ENCODE results near the gene VPS26B. TPM values are rescaled to one million over a fixed set of nuclear protein-coding genes. Genes with fewer than 3 reads are reported as not detected.
"Not testable (repeated sequence)": the region's sequence is repeated elsewhere in the genome, so short reads cannot be mapped to it uniquely, and the experiment has no call there.

Gene VPS26B
- total RNA-seq, 2 experiments from 2014 or later, result 33.5 to 35.5 TPM

DNA sequence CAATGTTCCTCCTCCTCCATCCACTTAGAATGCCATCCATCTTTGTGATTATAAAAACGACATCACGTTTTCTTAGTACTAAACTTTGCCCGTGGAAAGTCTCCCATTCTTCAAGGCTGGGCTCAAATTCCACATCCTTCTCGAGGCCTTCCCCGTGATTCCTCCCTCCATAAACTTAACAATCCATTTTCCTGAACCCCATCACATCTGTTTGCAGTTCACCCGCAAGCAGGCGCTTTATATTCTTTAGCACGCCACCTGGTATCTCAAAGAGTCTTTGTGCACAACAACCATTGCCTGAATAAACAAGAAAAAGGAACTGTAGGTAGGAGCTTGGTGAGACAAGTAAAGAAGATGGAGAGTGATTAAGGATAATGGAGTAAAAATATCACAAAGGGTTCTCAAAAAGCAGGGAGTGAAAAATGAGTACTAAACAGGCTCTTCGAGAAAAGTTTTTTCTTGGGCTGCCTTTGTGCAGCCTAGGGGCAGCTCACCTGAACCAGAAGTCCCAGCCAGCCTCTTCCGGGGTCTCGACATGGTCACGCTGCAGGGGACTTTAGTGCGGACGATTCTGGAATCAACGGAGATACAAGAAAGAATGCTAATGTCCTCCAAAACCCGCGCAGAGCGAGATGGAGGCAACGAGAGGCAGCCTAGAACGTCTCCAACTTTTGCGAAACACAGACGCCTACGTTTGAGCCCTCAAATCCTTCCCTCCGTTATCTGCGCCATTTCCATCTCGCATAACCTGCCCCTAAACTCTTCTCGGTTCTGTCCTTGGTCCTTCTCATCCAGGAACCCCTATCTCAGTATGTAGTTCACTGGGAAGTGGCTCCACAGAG lies 28.1 kb downstream of the VPS26B start:
- CTCF ChIA-PET, result interaction anchor here (1.0 to 2.4 kb wide), 2 partner anchors 9 to 17 kb away, joined by 4 to 8 read pairs; no protein-coding TSS in a partner anchor
- POLR2A ChIA-PET, result interaction anchor here (1.5 to 3.1 kb wide), 2 partner anchors 23 to 28 kb away, joined by 5 to 19 read pairs; partner anchors contain the start of genes GLB1L3 and VPS26B

DNA sequence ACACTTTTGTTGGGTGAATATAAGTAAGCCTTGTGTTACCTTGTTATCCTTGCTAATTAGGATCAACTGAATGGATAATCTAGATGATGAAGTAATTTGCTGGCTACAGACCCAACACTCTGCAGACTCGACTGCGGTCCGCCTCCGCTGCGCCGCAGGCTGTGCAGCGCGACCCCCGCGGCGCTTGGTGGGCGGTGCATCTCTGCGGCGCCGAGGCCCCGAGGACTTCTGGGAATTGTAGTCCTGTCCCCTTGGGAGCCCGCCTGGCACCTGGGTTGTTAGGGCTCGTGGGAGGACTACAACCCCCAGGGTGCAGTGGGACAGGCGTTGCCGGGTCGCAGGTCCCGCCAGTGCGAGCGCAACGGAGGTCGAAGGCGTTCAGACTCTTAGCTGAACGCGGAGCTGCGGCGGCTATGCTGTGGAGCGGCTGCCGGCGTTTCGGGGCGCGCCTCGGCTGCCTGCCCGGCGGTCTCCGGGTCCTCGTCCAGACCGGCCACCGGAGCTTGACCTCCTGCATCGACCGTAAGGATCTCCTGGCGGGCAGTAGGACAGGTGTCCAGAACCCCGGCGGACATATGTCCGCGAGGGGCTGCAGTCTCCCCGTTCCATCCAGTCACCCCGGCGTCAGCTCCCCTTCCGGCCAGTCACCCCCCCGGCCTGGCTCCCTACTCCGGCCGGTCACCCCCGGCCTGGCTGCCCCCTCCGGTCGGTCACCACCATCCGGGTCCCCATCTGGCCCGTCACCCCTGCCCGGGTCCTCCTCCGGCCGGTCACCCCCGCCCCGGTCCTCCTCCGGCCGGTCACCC lies 28.9 kb downstream of the VPS26B start, which contains the start of the genes ACAD8 and THYN1:
Gene ACAD8, plus strand, starts transcription at position 381 of the 806 bp plus-strand sequence. Its CDS starts 33 bp downstream, at position 414.
Gene THYN1, minus strand, starts transcription at position 165 of the 806 bp plus-strand sequence. CDS start 470 bp downstream, outside the sequence.
- POLR2A ChIA-PET, result interaction anchor here (0.9 to 3.1 kb wide), 3 partner anchors 9 to 29 kb away, joined by 3 to 19 read pairs (median 13); partner anchors contain the start of genes GLB1L3 and VPS26B
- CTCF ChIA-PET, result interaction anchor here (1.0 to 1.2 kb wide), 2 partner anchors 12 to 16 kb away, joined by 3 to 4 read pairs; no protein-coding TSS in a partner anchor

DNA sequence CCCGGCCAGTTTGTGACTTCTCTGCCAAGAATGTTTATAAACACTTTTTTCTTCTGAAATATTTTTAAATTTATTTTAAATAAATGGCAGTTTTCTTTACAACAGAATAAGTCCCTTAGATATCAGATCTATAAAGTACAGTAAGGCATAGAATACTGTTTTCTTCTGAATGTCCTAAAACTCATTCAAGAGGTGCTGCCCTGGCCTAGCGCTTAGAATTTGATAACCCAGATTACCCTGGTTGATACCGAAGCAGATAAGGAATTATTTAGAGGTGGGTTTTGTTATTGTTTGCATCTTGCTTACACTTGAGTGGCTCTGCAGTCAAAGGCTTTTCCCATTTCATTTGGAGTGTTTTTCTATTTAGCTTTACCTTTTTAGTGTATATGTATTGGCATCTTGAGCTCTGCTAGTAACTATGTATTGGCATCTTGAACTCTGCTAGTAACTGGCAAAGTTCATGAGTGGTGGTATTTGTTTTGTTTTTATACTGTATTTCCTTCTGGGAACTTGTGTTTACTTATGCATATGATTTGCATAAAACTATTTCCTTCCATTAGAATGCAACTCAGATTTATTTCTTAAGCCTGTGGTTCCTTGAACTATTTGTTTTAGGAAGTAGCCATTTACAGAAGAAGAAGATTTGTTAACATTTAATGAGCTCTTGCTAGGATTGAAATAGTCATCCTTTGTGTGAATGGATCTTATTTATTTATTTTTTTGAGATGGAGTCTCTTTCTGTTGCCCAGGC lies 30.1 kb downstream of the VPS26B start:
- CTCF ChIA-PET, result interaction anchor here (0.6 to 1.2 kb wide), 2 partner anchors 11 to 914 kb away, joined by 3 read pairs; no protein-coding TSS in a partner anchor
- POLR2A ChIA-PET, result interaction anchor here (0.7 to 1.5 kb wide), 2 partner anchors 21 to 72 kb away, joined by 4 to 13 read pairs; partner anchors contain the start of gene GLB1L3

DNA sequence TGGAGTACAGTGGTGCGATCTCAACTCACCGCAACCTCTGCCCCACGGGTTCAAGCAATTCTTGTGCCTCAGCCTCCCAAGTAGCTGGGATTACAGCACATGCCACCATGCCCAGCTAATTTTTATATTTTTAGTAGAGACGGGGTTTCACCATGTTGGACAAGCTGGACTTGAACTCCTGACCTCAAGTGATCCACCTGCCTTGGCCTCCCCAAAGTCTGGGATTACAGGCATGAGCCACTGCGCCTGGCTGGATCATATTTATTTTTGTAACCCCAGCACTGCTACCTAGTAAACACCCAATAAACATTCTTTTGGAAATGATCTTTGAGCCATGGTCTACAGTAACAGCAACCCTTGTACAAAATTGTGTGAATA lies 30.7 kb downstream of the VPS26B start:
- CTCF ChIA-PET, result interaction anchor here (0.6 kb wide), 1 partner anchor 915 kb away, joined by 3 read pairs; no protein-coding TSS in a partner anchor
- POLR2A ChIA-PET, result not testable (repeated sequence)

DNA sequence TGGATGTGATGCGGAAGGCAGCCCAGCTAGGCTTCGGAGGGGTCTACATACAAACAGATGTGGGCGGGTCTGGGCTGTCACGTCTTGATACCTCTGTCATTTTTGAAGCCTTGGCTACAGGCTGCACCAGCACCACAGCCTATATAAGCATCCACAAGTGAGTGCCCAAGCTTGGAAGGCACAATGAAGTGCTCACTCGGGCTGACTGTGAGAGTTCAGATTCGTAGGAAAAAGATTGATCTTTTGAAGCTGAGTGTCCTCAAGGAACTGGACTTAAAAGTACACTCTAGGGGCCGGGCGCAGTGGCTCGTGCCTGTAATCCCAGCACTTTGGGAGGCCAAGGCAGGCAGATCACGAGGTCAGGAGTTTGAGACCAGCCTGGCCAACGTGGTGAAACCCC lies 32.6 kb downstream of the VPS26B start:
- ChIA-PET CTCF (no interaction called here), POLR2A (no interaction called here)

DNA sequence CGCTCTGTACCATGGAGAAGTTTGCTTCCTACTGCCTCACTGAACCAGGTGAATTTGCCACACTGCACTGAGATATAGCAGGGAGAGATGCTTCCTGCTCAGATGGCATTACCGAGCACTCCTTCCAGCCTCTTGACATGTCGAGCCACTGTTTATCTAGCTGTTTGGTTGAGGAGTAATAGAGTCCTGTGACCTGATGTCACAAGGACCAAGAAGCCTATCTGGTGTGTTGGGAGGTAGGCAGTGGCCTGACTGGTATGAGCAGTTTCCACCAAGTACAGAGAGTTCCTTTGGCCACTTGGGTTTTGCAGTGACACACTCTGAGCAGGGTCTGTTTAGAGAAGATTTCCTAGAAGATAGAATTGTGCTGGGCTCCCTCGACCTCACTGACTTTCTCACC lies 34.1 kb downstream of the VPS26B start:
- POLR2A ChIA-PET, result no interaction called here
- CTCF ChIA-PET, result no interaction called here

DNA sequence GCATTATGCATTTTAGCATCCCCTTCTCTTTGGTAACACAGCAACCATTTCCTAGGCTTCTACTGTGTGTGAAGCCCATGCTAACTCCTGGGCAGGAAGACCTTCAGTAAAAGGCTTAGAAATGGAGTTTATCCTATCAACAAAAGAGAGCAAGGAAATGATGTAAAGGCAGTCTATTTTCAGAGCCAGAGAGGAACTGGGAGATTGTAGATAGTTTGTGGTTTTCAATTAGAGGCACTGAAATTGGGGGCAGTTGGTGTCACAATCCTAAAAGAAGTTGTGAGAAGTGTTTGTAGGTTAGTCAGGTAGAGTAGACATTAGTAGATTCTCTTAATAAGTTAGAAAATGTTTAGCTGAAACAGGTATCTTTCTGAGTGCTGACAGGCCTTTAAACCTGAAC lies 36.0 kb downstream of the VPS26B start:
- ChIA-PET POLR2A (no interaction called here), CTCF (interaction anchor here (1.5 to 2.0 kb wide), 2 partner anchors 9 to 27 kb away, joined by 4 to 8 read pairs; no protein-coding TSS in a partner anchor)

DNA sequence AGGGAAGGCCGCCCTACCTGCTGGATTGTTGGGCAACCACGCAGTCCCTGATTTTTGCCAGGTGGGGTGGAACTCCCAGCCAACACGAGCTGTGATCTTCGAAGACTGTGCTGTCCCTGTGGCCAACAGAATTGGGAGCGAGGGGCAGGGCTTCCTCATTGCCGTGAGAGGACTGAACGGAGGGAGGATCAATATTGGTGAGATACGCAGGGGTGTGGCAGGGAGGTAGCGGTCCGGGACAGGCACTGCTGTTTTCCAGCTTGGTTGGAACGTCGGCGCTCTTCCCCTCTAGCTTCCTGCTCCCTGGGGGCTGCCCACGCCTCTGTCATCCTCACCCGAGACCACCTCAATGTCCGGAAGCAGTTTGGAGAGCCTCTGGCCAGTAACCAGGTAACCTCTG lies 36.5 kb downstream of the VPS26B start:
- ChIA-PET CTCF (interaction anchor here (0.8 to 2.0 kb wide), 4 partner anchors 9 to 27 kb away, joined by 4 to 8 read pairs (median 6); partner anchors contain the start of gene GLB1L3), POLR2A (no interaction called here)

DNA sequence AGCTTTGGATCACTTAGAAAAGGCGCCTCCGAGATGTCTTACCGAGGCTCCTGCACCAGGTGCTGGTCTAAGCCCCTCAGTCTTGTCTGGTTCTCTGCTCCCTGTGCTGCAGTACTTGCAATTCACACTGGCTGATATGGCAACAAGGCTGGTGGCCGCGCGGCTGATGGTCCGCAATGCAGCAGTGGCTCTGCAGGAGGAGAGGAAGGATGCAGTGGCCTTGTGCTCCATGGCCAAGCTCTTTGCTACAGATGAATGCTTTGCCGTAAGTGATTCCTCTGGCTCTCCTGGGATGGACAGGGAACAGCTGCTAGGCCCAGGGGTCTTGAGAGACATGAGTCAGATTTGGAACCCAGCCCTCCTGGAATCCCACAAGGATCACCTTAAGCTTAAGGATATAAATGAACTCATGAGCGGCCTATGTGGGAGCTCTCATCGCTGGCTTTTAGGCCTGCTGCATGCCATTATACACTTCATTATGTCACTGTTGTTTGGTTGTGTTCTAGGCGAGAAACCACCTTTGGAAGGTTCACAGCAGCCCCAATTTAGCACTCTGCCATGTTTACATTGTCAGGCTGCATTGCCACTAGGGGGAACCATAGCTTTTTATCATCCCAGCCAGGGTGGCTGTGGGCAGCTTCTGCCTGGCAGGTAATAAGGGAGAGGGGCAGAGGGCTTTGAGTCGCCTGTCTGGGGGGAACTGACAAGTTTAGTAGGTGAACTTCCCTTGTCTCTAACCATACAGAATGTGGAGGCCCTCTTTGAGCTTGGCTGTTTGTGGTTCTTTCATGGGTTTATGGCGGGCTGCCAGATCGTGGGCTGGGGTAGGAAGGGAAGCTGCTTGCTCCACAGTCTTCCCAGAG lies 37.4 kb downstream of the VPS26B start:
- ChIA-PET CTCF (interaction anchor here (0.8 to 2.0 kb wide), 6 partner anchors 10 to 226 kb away, joined by 3 to 8 read pairs (median 5); partner anchors contain the start of gene GLB1L3), POLR2A (no interaction called here)

DNA sequence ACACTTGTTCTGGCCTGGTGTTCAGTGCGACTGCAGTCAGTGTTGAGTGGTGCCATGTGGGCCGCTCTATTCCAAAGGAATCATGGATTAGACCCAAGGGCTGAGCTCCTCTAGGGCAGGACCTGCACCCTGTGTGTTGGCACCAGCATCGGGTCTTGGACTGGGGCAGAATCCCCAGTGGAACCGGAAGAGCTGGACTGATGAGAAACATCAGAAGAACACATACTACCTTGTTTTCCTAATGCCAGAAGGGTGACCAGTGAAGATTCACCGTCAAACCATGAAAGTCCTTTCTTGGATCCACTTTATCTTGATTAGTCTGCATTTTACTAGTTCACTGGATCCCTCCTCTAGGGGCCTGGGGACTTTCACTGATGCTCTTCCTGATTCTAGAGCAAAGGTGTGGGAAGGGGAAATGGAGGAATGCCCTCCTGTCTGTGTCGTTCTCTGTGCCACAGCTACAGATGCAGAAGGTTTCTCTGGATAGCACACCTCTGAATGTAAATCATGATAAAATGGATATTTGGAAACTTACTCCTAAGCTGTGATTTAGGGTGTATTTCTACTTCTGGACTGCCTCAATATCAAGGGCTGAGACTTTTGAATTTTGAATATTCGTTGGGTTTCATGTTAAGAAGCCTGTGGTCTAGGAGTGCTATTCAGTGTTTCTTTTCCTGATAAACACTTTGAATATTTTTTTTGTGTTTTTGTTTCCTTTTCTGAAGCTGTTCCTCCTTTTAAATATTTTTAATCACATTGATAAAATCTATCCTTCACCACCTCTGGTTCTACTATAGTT lies 40.7 kb downstream of the VPS26B start:
- CTCF ChIA-PET, result interaction anchor here (0.6 to 0.9 kb wide), 2 partner anchors 11 to 58 kb away, joined by 3 to 5 read pairs; partner anchors contain the start of gene ACAD8
- POLR2A ChIA-PET, result no interaction called here

DNA sequence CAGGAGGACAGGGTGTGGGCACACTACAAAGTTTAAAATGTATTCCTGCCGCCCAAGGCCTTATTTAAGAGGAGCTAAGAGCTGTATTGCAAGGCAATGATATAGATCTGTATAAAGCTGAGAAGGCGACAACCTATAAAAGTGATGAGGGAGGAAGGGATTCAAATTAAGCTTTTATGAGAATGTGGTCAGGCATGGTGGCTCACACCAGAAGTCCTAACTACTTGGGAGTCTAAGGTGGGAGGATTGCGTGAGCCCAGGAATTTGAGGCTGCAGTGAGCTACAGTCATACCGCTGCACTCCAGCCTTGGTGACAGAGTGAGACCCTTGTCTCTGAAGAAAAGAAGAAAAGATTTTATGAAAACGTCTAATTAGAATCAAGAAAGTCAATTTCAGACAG lies 42.0 kb downstream of the VPS26B start:
- ChIA-PET POLR2A (no interaction called here), CTCF (no interaction called here)

DNA sequence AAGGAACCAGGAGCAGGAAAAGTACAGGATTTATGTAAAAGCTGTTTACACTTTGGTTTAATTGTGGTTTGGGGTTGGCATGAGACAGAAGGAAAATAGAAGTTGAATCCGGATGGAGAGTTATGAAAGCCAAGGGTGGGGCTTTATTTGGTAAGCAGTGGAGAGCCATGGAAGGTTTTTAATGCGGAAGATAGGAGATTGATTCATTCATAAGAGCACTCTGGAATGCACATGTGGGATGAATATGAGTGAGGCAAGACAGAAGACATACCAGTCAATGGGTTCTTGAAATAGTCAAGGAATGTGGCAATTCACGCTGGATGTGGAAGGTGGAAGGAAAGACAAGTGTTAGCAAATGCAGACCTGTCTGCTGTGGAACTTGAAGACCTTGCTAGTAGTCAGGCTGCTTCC lies 42.4 kb downstream of the VPS26B start:
- CTCF ChIA-PET, result no interaction called here
- POLR2A ChIA-PET, result no interaction called here

DNA sequence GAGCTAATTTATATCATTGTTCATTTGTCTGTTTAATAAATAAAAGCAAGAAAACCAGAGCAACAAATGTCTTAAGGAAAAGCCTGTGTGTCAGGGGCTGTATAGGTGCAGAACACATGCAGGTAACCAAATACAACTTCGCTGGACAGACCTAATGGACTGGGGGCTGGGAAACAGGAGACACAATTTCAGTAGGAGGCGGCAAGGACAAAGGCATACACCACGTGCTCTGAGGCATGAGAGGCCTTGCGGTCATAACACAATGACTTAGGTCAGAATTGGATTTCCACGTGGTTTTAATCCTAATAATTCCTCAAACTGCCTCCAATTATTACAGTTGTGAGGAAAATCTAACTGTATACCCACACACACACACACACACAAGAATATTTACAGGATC lies 43.0 kb downstream of the VPS26B start:
- ChIA-PET POLR2A (no interaction called here), CTCF (no interaction called here)

DNA sequence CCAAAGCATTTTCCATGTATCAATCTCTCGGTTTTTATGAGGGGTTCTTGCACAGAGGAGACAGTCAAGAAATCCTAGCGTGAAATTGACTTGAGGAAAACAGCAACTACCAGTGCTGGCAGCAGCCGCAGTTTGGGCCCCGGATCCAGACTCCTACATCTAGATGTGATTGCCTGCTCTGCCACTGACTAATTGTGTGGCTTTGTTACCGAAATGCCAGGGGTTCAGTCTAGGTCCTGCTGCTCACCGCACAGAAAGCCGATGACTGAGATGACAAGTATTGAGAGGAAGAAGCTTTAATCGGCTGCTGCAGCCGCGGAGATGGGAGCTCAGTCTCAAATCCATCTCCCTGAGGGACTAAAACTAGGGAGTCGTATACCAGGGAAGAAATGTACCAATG lies 43.5 kb downstream of the VPS26B start:
- ChIA-PET CTCF (no interaction called here), POLR2A (no interaction called here)

DNA sequence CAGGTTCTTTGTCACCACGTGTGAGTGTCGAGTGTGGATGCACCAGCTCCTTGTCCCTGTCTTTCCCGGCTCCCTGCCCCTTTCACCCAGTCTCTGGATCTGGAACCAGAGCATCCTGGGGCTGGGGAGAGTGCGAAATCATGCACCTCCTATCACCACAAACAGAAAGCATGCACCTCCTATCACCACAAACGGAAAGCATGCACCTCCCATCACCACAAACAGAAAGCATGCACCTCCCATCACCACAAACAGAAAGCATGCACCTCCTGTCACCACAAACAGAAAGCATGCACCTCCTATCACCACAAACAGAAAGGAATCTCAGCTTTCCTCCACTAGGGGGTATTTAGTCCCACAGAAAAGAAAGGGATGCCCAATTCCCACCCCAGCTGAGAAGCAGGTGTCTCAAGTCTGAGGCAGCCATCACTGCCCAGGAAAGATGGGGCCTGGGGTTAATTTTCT lies 45.8 kb downstream of the VPS26B start:
- ChIA-PET POLR2A (no interaction called here), CTCF (interaction anchor here (0.6 kb wide), 1 partner anchor 22 kb away, joined by 3 read pairs; no protein-coding TSS in a partner anchor)

DNA sequence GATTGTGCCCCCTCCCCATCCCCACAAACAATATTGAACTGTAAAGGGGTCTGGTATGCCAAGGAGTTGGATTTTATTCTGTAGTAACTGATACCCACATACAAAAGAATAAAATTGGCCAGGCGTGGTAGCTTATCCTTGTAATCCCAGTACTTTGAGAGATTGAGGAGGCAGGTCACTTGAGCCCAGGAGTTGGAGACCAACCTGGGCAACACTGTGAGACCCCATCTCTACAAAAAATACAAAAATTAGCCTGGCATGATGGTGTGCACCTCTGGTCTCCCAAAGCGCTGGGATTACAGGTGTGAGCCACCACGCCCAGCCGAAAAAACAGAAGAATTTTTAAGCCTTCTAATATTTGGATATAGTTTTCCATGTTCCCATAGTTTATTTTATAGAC lies 47.5 kb downstream of the VPS26B start:
- ChIA-PET CTCF (no interaction called here), POLR2A (no interaction called here)

Data from activated CD8-positive, alpha-beta memory T cell treated with anti-CD3 and anti-CD28 coated beads for 36 hours (primary cell).